CD14-positive monocyte (primary cell): Measurements from ENCODE around the gene NID2. TPM values are rescaled to one million over a fixed set of nuclear protein-coding genes. Genes with fewer than 3 reads are reported as not detected.

Source experiments
- DNase-seq, 3 donors: peaks; one replicate each; pipeline ENCODE4 v3.0.0-alpha.2; 2011 to 2022
- H2AFZ ChIP-seq: 2 replicates; pipeline ENCODE4 v1.6.0; 2012; ENCODE audit warnings: mild to moderate bottlenecking, low read depth, low read length, inconsistent platforms; ENCODE audit not compliant: insufficient read depth, poor library complexity, severe bottlenecking
- H3K27ac ChIP-seq, 2 donors: 1 replicate in 1 of 2; 2 replicates in 1 of 2; pipeline ENCODE4 v1.5.1; 2012 to 2013; ENCODE audit warnings: low read length in 2 of 2, control low read depth in 1 of 2, inconsistent platforms in 1 of 2, low read depth in 1 of 2, mild to moderate bottlenecking in 1 of 2
- H3K27me3 ChIP-seq, 2 donors: one replicate each; pipeline versions ENCODE4 v1.6.0 to v1.6.1; 2011 to 2013; ENCODE audit warnings: low read length in 2 of 2; ENCODE audit not compliant: control insufficient read depth in 2 of 2, insufficient read depth in 2 of 2
- H3K36me3 ChIP-seq, 2 donors: replicated peaks in 1 of 2; 1 replicate in 1 of 2; 2 replicates in 1 of 2; pipeline versions ENCODE4 v1.5.1 to v1.6.1; 2012 to 2013; ENCODE audit warnings: low read length in 2 of 2, control low read depth in 1 of 2, inconsistent platforms in 1 of 2, mild to moderate bottlenecking in 1 of 2; ENCODE audit not compliant: insufficient read depth in 2 of 2, control insufficient read depth in 1 of 2
- H3K4me1 ChIP-seq, 2 donors: 1 replicate in 1 of 2; 2 replicates in 1 of 2; pipeline versions ENCODE4 v1.5.1 to v1.6.1; 2012 to 2013; ENCODE audit warnings: low read length in 2 of 2, control low read depth in 1 of 2, inconsistent platforms in 1 of 2, mild to moderate bottlenecking in 1 of 2, moderate library complexity in 1 of 2; ENCODE audit not compliant: insufficient read depth in 2 of 2, control insufficient read depth in 1 of 2
- H3K4me2 ChIP-seq: replicated peaks from 2 replicates; pipeline ENCODE3; 2012; ENCODE audit warnings: low read length, moderate library complexity, mild to moderate bottlenecking; ENCODE audit not compliant: poor library complexity, severe bottlenecking; ENCODE audit errors: extremely low read depth
- H3K4me3 ChIP-seq, 3 experiments: fragments of 200-600 bp in 1 of 3; sonication (generic) in 1 of 3; replicated peaks in 1 of 3; 1 replicate in 2 of 3; 2 replicates in 1 of 3; pipeline ENCODE4 v1.5.1; 2011 to 2013; ENCODE audit warnings: low read length in 3 of 3, mild to moderate bottlenecking in 3 of 3, control low read depth in 2 of 3, low read depth in 2 of 3, inconsistent platforms in 1 of 3, moderate library complexity in 1 of 3
- H3K79me2 ChIP-seq: 2 replicates; pipeline ENCODE4 v1.6.0; 2012; ENCODE audit warnings: mild to moderate bottlenecking, control low read depth, inconsistent platforms, low read length, moderate library complexity; ENCODE audit not compliant: insufficient read depth
- H3K9ac ChIP-seq: 2 replicates; pipeline ENCODE4 v1.6.0; 2017; ENCODE audit warnings: low read length, mild to moderate bottlenecking; ENCODE audit not compliant: insufficient read depth, poor library complexity, severe bottlenecking
- H3K9me3 ChIP-seq, 2 donors: replicated peaks in 1 of 2; 1 replicate in 1 of 2; 2 replicates in 1 of 2; pipeline versions ENCODE4 v1.5.1 to v1.6.1; 2012 to 2013; ENCODE audit warnings: low read length in 2 of 2, control low read depth in 1 of 2; ENCODE audit not compliant: control insufficient read depth in 1 of 2, insufficient read depth in 1 of 2
- H4K20me1 ChIP-seq: 2 replicates; pipeline ENCODE4 v1.6.0; 2012; ENCODE audit warnings: mild to moderate bottlenecking, low read length, control low read depth, moderate library complexity; ENCODE audit not compliant: insufficient read depth
- H3K27ac Mint-ChIP-seq, 7 donors: one replicate each; pipeline ENCODE4 v1.8.0; 2020; ENCODE audit warnings: mild to moderate bottlenecking in 7 of 7, mixed read lengths in 7 of 7, moderate library complexity in 6 of 7, inconsistent platforms in 2 of 7
- H3K27me3 Mint-ChIP-seq, 3 donors: one replicate each; pipeline ENCODE4 v1.8.0; 2021 to 2022; ENCODE audit warnings: low read depth in 3 of 3, mild to moderate bottlenecking in 3 of 3, mixed read lengths in 3 of 3, moderate library complexity in 3 of 3, inconsistent platforms in 1 of 3
- H3K36me3 Mint-ChIP-seq, 2 donors: one replicate each; pipeline ENCODE4 v1.8.0; 2020; ENCODE audit warnings: mixed read lengths in 2 of 2, inconsistent platforms in 1 of 2, mild to moderate bottlenecking in 1 of 2
- H3K4me1 Mint-ChIP-seq: one replicate; pipeline ENCODE4 v1.8.0; 2020; ENCODE audit warnings: mild to moderate bottlenecking, mixed read lengths
- H3K4me3 Mint-ChIP-seq, 2 donors: one replicate each; pipeline ENCODE4 v1.8.0; 2020; ENCODE audit warnings: mild to moderate bottlenecking in 2 of 2, mixed read lengths in 2 of 2, moderate library complexity in 1 of 2
- H3K9me3 Mint-ChIP-seq, 7 donors: one replicate each; pipeline ENCODE4 v1.8.0; 2020 to 2022; ENCODE audit warnings: mixed read lengths in 7 of 7, mild to moderate bottlenecking in 6 of 7, moderate library complexity in 6 of 7, inconsistent platforms in 2 of 7
- CTCF ChIP-seq: fragments of 200-600 bp; IDR thresholded peaks from one replicate; pipeline ENCODE4 v1.8.0; 2022; ENCODE audit warnings: antibody characterized with exemption, mild to moderate bottlenecking
- WGBS: methylation state at CpG from one replicate; pipeline ENCODE4 v1.1.5; 2013; ENCODE audit warnings: missing lambda C conversion rate; ENCODE audit not compliant: insufficient coverage; 5-methylcytosine and 5-hydroxymethylcytosine counted together
- intact Hi-C, 2 donors: fragments of 100-400 bp; cut with micrococcal nuclease; formaldehyde crosslinking; loops; one replicate each; pipeline versions ENCODE4 v1.15.0 to v1.15.1; 2023
- polyA plus RNA-seq, 3 donors: library from polyadenylated mRNA; depleted of rRNA in 1 of 3; unstranded in 2 of 3; stranded (reverse) in 1 of 3; fragments of 300-500 nt in 2 of 3; fragments of >200 nt in 1 of 3; fragmentation: Illumina TruSeq in 2 of 3; gene quantifications; 1 replicate in 2 of 3; 2 replicates in 1 of 3; pipeline ENCODE4 v1.2.3, GENCODE V29; 2012 to 2021

Gene NID2
- polyA plus RNA-seq, 3 donors = not detected

GRCh38 chr14:51979088-51979709 is 89.7 kb downstream of the NID2 start:
- Histone ChIP-seq H3K4me2 (no peak overlapping the region), H3K79me2 (no peaks in the 10 kb centered on the region), H3K27me3 (peaks cover 0 to 2% of the 10 kb centered on the region in 2 donors), H3K4me3 (no peak overlapping the region), H3K36me3 (no peaks in the 10 kb centered on the region), H2AFZ (no peak overlapping the region), H4K20me1 (no peaks in the 10 kb centered on the region), H3K9ac (no peak overlapping the region), H3K4me1 (no peaks in the 10 kb centered on the region), H3K27ac (no peak overlapping the region), H3K9me3 (peaks cover 11% of the 10 kb centered on the region in 2 donors)
- Mint-ChIP-seq H3K27me3 (peaks cover 2 to 7% (median 2%) of the 10 kb centered on the region in 3 donors), H3K9me3 (peaks cover 6 to 11% (median 10%) of the 10 kb centered on the region in 7 donors), H3K4me1 (peaks cover 4% of the 10 kb centered on the region), H3K27ac (no peak overlapping the region), H3K36me3 (peaks cover 0 to 5% of the 10 kb centered on the region in 2 donors), H3K4me3 (no peak overlapping the region)
- intact Hi-C loops = loop anchor here in 1 of 2 donors (10.0 kb wide), 1 partner anchor 194 kb away; no protein-coding TSS in a partner anchor
- peak; percentile 70 to 79 (median 73) for DNase-seq
- TF ChIP-seq CTCF = peak; percentile 93
- WGBS = 33% methylated on average over 13 of the region's 17 CpGs

GRCh38 chr14:51978681-51979085 is 90.2 kb downstream of the NID2 start:
- peaks cover 5 to 6% of the 10 kb centered on the region in 2 donors for H3K9me3 ChIP-seq
- H3K9ac ChIP-seq = no peak overlapping the region
- Mint-ChIP-seq H3K4me3 (no peak overlapping the region), H3K36me3 (peaks cover 0 to 3% of the 10 kb centered on the region in 2 donors), H3K4me1 (peaks cover 4% of the 10 kb centered on the region), H3K27ac (no peak overlapping the region), H3K27me3 (peaks cover 2 to 7% (median 2%) of the 10 kb centered on the region in 3 donors), H3K9me3 (peaks cover 3 to 6% (median 5%) of the 10 kb centered on the region in 7 donors)
- no peak for TF ChIP-seq CTCF
- peaks cover 0 to 2% of the 10 kb centered on the region in 2 donors for H3K27me3 ChIP-seq
- H3K4me1 ChIP-seq = no peaks in the 10 kb centered on the region
- no peak overlapping the region for H3K4me2 ChIP-seq
- no peaks in the 10 kb centered on the region for H4K20me1 ChIP-seq
- no peak overlapping the region for H2AFZ ChIP-seq
- H3K36me3 ChIP-seq = no peaks in the 10 kb centered on the region
- no peak overlapping the region for H3K4me3 ChIP-seq
- intact Hi-C loops = loop anchor here in 1 of 2 donors (10.0 kb wide), 1 partner anchor 194 kb away; no protein-coding TSS in a partner anchor
- H3K79me2 ChIP-seq = no peaks in the 10 kb centered on the region
- H3K27ac ChIP-seq = no peak overlapping the region
- 100% methylated on average over 1 of the region's 2 CpGs for WGBS
- no peak for DNase-seq
